GM12864 (cell line): Measurements from ENCODE around the gene KRTAP20-3.

Experiments used
- DNase-seq: peaks from one replicate; pipeline ENCODE4 v3.0.0-alpha.2; 2011; ENCODE audit warnings: low read depth
- H3K4me3 ChIP-seq: 2 replicates; pipeline ENCODE4 v1.5.1; 2011; ENCODE audit warnings: mild to moderate bottlenecking, low read depth, low read length, control low read depth
- TF ChIP-seq, protein P1 (sequence below): IDR thresholded peaks from 2 replicates; pipeline ENCODE4 v1.5.1; 2011; ENCODE audit warnings: low read depth, mild to moderate bottlenecking, moderate library complexity, low read length, control low read depth, inconsistent platforms; ENCODE audit errors: missing control alignments

KRTAP20-3 gene

GRCh38 chr21:30616125-30616524 is 26.5 kb upstream of the KRTAP20-3 start, which contains the start of gene KRTAP20-1:
KRTAP20-1 (plus strand) TSS chr21:30616425; CDS start chr21:30616455, 30 bp downstream.
- no peak within 1 kb of the TSS for H3K4me3 ChIP-seq
- TF ChIP-seq, protein P1, sequence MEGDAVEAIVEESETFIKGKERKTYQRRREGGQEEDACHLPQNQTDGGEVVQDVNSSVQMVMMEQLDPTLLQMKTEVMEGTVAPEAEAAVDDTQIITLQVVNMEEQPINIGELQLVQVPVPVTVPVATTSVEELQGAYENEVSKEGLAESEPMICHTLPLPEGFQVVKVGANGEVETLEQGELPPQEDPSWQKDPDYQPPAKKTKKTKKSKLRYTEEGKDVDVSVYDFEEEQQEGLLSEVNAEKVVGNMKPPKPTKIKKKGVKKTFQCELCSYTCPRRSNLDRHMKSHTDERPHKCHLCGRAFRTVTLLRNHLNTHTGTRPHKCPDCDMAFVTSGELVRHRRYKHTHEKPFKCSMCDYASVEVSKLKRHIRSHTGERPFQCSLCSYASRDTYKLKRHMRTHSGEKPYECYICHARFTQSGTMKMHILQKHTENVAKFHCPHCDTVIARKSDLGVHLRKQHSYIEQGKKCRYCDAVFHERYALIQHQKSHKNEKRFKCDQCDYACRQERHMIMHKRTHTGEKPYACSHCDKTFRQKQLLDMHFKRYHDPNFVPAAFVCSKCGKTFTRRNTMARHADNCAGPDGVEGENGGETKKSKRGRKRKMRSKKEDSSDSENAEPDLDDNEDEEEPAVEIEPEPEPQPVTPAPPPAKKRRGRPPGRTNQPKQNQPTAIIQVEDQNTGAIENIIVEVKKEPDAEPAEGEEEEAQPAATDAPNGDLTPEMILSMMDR: no peak
- no peak for DNase-seq

DNA sequence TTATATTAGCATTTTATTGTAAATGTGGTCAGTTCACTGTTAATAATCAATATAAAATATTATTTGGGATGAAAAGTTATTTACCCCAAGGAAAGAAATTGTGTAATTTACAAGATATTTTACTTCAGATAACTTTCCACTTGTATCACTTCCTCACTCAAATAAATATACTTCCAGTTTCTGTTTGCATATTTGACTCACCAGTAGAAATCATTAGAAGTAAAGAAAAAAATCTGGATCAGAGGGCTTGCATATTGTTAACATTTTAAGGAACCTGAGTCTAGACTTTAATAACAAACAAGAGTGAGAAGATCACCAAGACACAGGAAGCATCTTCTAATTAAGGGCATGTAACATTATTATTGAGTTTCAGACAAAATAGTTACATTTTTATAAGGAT is 22.6 kb upstream of the KRTAP20-3 start:
- TF ChIP-seq, protein P1: no peak
- DNase-seq: no peak
- H3K4me3 ChIP-seq: no peak overlapping the region

DNA sequence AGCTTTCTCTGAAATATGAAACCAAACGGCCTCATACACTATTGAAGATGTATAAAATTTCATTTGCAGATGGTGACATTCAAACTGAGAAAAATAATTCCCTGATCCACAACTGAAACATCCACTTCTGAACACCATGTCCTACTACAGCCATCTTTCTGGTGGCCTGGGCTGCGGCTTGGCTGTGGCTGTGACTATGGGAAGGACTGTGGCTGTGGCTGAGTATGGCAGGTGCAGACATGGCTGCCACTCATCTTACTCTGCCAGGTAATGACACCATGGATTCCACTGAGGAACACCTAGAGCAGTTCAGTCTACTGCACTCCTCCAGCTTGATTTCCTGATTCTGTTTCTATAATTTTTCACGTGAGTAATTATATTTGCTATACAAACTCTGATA is 22.1 kb upstream of the KRTAP20-3 start, which contains the start of gene KRTAP20-4:
Gene KRTAP20-4 (plus strand): TSS at position 106 of the 400 bp plus-strand sequence.
- no peak for DNase-seq
- H3K4me3 ChIP-seq: no peak within 1 kb of the TSS

DNA sequence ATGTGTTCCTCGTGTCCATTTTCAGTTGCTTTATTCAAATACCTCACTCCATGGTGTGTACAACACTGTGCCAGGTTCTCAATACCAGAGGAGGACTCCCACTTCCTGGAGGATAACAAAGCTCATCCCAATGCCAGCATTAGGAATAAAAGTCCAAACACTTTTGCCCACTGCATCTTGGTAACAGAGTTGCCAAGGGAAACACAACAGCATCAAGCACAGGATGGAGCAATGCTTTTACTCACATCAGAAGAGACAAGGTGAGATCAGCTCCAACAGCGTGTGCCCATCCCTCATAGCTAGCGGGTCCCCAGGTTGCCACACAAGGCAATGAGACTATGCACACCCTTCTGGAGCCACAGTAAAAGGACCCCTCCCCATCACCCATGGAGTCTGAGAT is 19.3 kb upstream of the KRTAP20-3 start:
- H3K4me3 ChIP-seq: no peak overlapping the region
- DNase-seq: no peak
- TF ChIP-seq, protein P1: no peak

More for the DNA sequence above, 22.1 kb upstream of the KRTAP20-3 start, which contains the start of gene KRTAP20-4:
- TF ChIP-seq, protein P1: no peak

GRCh38 chr21:30625449-30626165 is 17.1 kb upstream of the KRTAP20-3 start:
- no peak for DNase-seq
- no peak overlapping the region for H3K4me3 ChIP-seq
- TF ChIP-seq, protein P1: no peak

GRCh38 chr21:30628109-30628508 is 14.6 kb upstream of the KRTAP20-3 start:
- no peak for DNase-seq
- TF ChIP-seq, protein P1: no peak

DNA sequence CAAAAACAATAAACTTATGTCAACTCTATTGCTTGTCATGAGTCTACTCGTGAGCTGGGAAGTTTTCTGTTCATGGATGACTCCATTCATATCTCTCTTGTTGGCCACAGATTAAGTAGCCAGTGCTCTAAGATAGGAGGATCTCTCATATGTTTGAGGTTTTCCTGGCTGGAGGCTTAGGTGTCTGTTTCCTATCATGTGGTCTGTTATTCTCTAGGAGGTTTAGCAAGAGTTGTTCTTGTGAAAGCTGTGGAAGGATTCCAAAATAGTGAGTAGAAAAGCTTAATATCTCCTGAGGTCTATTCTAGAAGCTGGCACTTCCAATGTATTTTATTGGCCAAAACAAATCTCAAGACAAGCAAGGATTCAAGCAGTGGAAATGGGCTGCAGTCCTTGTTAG is 13.5 kb upstream of the KRTAP20-3 start:
- H3K4me3 ChIP-seq: no peak overlapping the region
- TF ChIP-seq, protein P1: no peak
- DNase-seq: no peak

More at GRCh38 chr21:30628109-30628508, 14.6 kb upstream of the KRTAP20-3 start:
- no peak overlapping the region for H3K4me3 ChIP-seq
